Gastrocnemius medialis (tissue), 4 donors: ENCODE data around the gene PHTF1. TPM values are rescaled to one million over a fixed set of nuclear protein-coding genes. Genes with fewer than 3 reads are reported as not detected.

Source experiments
- ATAC-seq, 2 donors: fragments of 150-250 bp; one replicate each; pipeline ENCODE4 v1.9.1; 2016
- DNase-seq, 2 donors: peaks; one replicate each; pipeline ENCODE4 v3.0.0-alpha.2; 2019
- H3K27ac ChIP-seq, 4 donors: fragments of 200-600 bp; sonication (generic); 1 replicate in 1 of 4; 2 replicates in 3 of 4; pipeline ENCODE4 v1.5.1; 2016 to 2018; ENCODE audit warnings: mild to moderate bottlenecking in 2 of 4, moderate library complexity in 1 of 4
- H3K27me3 ChIP-seq, 3 donors: fragments of 200-600 bp; sonication (generic) in 2 of 3; 1 replicate in 1 of 3; 2 replicates in 2 of 3; pipeline versions ENCODE4 v1.5.1 to v1.6.0; 2016 to 2019; ENCODE audit warnings: mild to moderate bottlenecking in 1 of 3, moderate library complexity in 1 of 3
- H3K36me3 ChIP-seq, 2 donors: fragments of 200-600 bp; sonication (generic) in 1 of 2; one replicate each; pipeline ENCODE4 v1.5.1; 2017 to 2018
- H3K4me1 ChIP-seq, 2 donors: fragments of 200-600 bp; sonication (generic) in 1 of 2; one replicate each; pipeline ENCODE4 v1.5.1; 2016 to 2017; ENCODE audit warnings: mild to moderate bottlenecking in 2 of 2
- H3K4me3 ChIP-seq, 4 donors: fragments of 200-600 bp; sonication (generic) in 3 of 4; 1 replicate in 1 of 4; 2 replicates in 3 of 4; pipeline ENCODE4 v1.5.1; 2016 to 2019; ENCODE audit warnings: mild to moderate bottlenecking in 2 of 4
- H3K9me3 ChIP-seq, 3 donors: fragments of 200-600 bp; sonication (generic) in 2 of 3; 1 replicate in 1 of 3; 2 replicates in 2 of 3; pipeline ENCODE4 v1.5.1; 2016 to 2019
- CTCF ChIP-seq, 5 experiments: fragments of 450-650 bp in 3 of 5; fragments of 200-600 bp in 2 of 5; sonication (generic) in 2 of 5; IDR thresholded peaks in 4 of 5; conservative IDR thresholded peaks in 1 of 5; 1 replicate in 4 of 5; 2 replicates in 1 of 5; pipeline ENCODE4 v1.5.1; 2016 to 2019; ENCODE audit warnings: antibody characterized with exemption in 5 of 5, mild to moderate bottlenecking in 3 of 5, moderate library complexity in 3 of 5
- POLR2A ChIP-seq, 2 donors: fragments of 450-650 bp; IDR thresholded peaks; one replicate each; pipeline ENCODE4 v1.6.1; 2017; ENCODE audit warnings: antibody characterized with exemption in 2 of 2, mild to moderate bottlenecking in 2 of 2, moderate library complexity in 2 of 2
- in situ Hi-C, 4 donors: fragments of 200-750 bp; cut with MboI; loops; one replicate each; pipeline versions ENCODE4 v1.15.0 to v1.8.0; 2017; ENCODE audit warnings: low sequenced_read_pairs in 4 of 4
- intact Hi-C: fragments of 100-400 bp; cut with DNase I; formaldehyde crosslinking; loops from one replicate; pipeline ENCODE4 v1.15.1; 2023; ENCODE audit warnings: low total_unique reads
- total RNA-seq, 4 donors: library from RNA; depleted of rRNA; stranded (reverse); fragments of >200 nt; gene quantifications; one replicate each; pipeline versions ENCODE4 v1.1.0 to v1.2.3, GENCODE V29; 2016

Gene PHTF1
- total RNA-seq, 4 donors from 2014 or later = 6.7 to 20.0 (median 9.9) TPM

- in situ Hi-C loops = no loop called here
- no peak for ATAC-seq
- H3K36me3 ChIP-seq = no peaks in the 10 kb centered on the region
Measured at GRCh38 chr1:113793878-113794834, 34.9 kb upstream of the PHTF1 start.

GRCh38 chr1:113792986-113793385, 33.7 kb upstream of the PHTF1 start:
- in situ Hi-C loops (no loop called here), intact Hi-C loops (no loop called here)
- no peaks in the 10 kb centered on the region for H3K36me3 ChIP-seq
- DNase-seq (no peak), ATAC-seq (no peak)
- no peak for TF ChIP-seq CTCF (IDR thresholded peaks at IDR 0.05 in 4 of 5, conservative IDR thresholded peaks at IDR 0.05 in 1 of 5)
- TF ChIP-seq POLR2A (IDR thresholded peaks at IDR 0.05) = no peak
- H3K9me3 ChIP-seq = no peaks in the 10 kb centered on the region
- H3K4me1 ChIP-seq = peaks cover 36 to 37% of the 10 kb centered on the region in 2 donors
- H3K27ac ChIP-seq = no peak overlapping the region
- no peaks in the 10 kb centered on the region for H3K27me3 ChIP-seq
- no peak overlapping the region for H3K4me3 ChIP-seq

More at GRCh38 chr1:113793878-113794834, 34.9 kb upstream of the PHTF1 start:
- H3K9me3 ChIP-seq = no peaks in the 10 kb centered on the region
- TF ChIP-seq POLR2A (IDR thresholded peaks at IDR 0.05) (no peak), CTCF (IDR thresholded peaks at IDR 0.05 in 4 of 5, conservative IDR thresholded peaks at IDR 0.05 in 1 of 5) (no peak)
- H3K4me1 ChIP-seq = peaks cover 30 to 35% of the 10 kb centered on the region in 2 donors
- H3K27me3 ChIP-seq = no peaks in the 10 kb centered on the region
- no peak overlapping the region for H3K27ac ChIP-seq
- DNase-seq = no peak
- no peak overlapping the region for H3K4me3 ChIP-seq
- intact Hi-C loops = no loop called here

DNA sequence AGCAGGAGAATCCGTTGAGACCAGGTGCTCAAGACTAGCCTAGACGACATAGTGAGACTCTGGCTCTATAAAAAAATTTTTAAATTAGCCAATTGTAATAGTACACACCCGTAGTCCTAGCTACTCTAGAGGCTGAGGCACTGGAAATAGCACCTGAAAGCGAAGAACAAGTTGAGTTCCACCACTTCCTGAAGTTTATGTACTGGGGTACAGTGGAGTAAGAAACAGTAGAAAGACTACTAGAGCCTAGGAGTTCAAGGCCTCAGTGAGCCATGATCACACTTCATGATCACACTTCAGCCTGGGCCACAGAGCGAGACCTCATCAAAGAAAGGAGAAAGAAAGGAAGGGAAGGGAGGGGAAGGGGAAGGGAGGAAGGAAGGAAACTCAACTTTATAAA, 33.2 kb upstream of the PHTF1 start:
- Histone ChIP-seq H3K27ac (no peak overlapping the region), H3K4me1 (peaks cover 36 to 37% of the 10 kb centered on the region in 2 donors), H3K9me3 (no peaks in the 10 kb centered on the region), H3K36me3 (no peaks in the 10 kb centered on the region), H3K27me3 (no peaks in the 10 kb centered on the region), H3K4me3 (no peak overlapping the region)
- no peak for ATAC-seq
- in situ Hi-C loops (no loop called here), intact Hi-C loops (no loop called here)
- DNase-seq = no peak
- TF ChIP-seq POLR2A (IDR thresholded peaks at IDR 0.05) (no peak), CTCF (IDR thresholded peaks at IDR 0.05 in 4 of 5, conservative IDR thresholded peaks at IDR 0.05 in 1 of 5) (no peak)

DNA sequence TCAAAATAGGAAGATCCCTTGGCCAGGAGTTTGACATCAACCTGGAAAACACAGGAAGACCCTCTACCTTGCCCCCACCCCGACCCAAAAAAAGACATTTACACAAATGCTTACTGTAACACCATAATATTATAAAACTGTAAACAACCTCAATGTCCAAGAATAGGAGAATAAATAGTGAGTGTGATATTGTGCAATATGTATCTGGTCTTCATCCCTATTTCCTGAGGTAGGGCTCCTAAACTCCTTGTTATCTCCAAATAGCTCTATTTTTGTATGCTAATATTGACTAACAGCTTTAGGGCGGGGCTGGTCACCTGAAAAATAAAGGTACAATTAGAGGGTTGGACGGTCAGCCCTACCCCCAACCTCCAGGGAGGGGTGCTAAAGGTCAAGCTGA, 29.5 kb upstream of the PHTF1 start:
- TF ChIP-seq CTCF (IDR thresholded peaks at IDR 0.05 in 4 of 5, conservative IDR thresholded peaks at IDR 0.05 in 1 of 5) = no peak
- TF ChIP-seq POLR2A (IDR thresholded peaks at IDR 0.05) = no peak

More for the DNA sequence above, 29.5 kb upstream of the PHTF1 start:
- in situ Hi-C loops (no loop called here), intact Hi-C loops (loop anchor here (10.0 kb wide), 2 partner anchors 794 to 966 kb away; partner anchors contain the start of gene CSDE1)
- Histone ChIP-seq H3K27me3 (no peaks in the 10 kb centered on the region), H3K4me1 (peaks cover 58 to 63% of the 10 kb centered on the region in 2 donors), H3K27ac (peak overlapping the region in 2 of 4 donors; percentile 15 to 19), H3K36me3 (no peaks in the 10 kb centered on the region), H3K9me3 (no peaks in the 10 kb centered on the region), H3K4me3 (no peak overlapping the region)
- ATAC-seq (no peak), DNase-seq (no peak)
